Sigmoid colon (tissue), 7 donors: ENCODE results near the gene LPP. TPM values are rescaled to one million over a fixed set of nuclear protein-coding genes. Genes with fewer than 3 reads are reported as not detected.

Experiments
- DNase-seq: peaks from one replicate; pipeline ENCODE4 v3.0.0-alpha.2; 2019
- H3K27ac ChIP-seq, 4 donors: fragments of 200-600 bp; sonication (generic); one replicate each; pipeline ENCODE4 v1.5.1; 2016 to 2019; ENCODE audit warnings: mild to moderate bottlenecking in 1 of 4
- H3K27me3 ChIP-seq, 3 donors: fragments of 200-600 bp; sonication (generic); one replicate each; pipeline ENCODE4 v1.5.1; 2019; ENCODE audit warnings: mild to moderate bottlenecking in 1 of 3
- H3K36me3 ChIP-seq, 4 donors: fragments of 200-600 bp; sonication (generic); one replicate each; pipeline ENCODE4 v1.5.1; 2016 to 2019
- H3K4me1 ChIP-seq, 4 donors: fragments of 200-600 bp; sonication (generic); one replicate each; pipeline ENCODE4 v1.5.1; 2017 to 2019
- H3K4me3 ChIP-seq, 4 donors: fragments of 200-600 bp; sonication (generic); one replicate each; pipeline ENCODE4 v1.5.1; 2017 to 2019; ENCODE audit warnings: mild to moderate bottlenecking in 2 of 4, moderate library complexity in 1 of 4
- H3K9me3 ChIP-seq, 4 donors: fragments of 200-600 bp in 3 of 4; sonication (generic) in 3 of 4; one replicate each; pipeline versions ENCODE4 v1.5.1 to v1.6.1; 2013 to 2019
- EP300 ChIP-seq, 4 donors: sonication (generic); formaldehyde crosslinking; IDR thresholded peaks; one replicate each; pipeline ENCODE4 v1.6.1; 2017; ENCODE audit warnings: antibody characterized with exemption in 4 of 4
- POLR2A ChIP-seq, 2 donors: fragments of 450-650 bp; IDR thresholded peaks; one replicate each; pipeline ENCODE4 v1.6.1; 2016; ENCODE audit warnings: antibody characterized with exemption in 2 of 2, mild to moderate bottlenecking in 2 of 2, moderate library complexity in 2 of 2
- POLR2AphosphoS5 ChIP-seq, 4 donors: sonication (generic); formaldehyde crosslinking; IDR thresholded peaks; one replicate each; pipeline ENCODE4 v1.6.1; 2017; ENCODE audit warnings: antibody characterized with exemption in 4 of 4
- WGBS, 2 donors: extraction: QIAGEN DNeasy Blood & Tissue Kit; methylation state at CpG; one replicate each; pipeline ENCODE4 v1.1.7; 2013; 5-methylcytosine and 5-hydroxymethylcytosine counted together
- intact Hi-C: fragments of 100-400 bp; cut with DNase I; formaldehyde crosslinking; loops from one replicate; pipeline ENCODE4 v1.15.1; 2023
- polyA plus RNA-seq, 3 donors: library from polyadenylated mRNA; stranded (reverse); fragments of 200-250 nt; gene quantifications; one replicate each; pipeline ENCODE4 v1.2.3, GENCODE V29; 2013
- total RNA-seq, 4 donors: library from RNA; depleted of rRNA; stranded (reverse); fragments of >200 nt; gene quantifications; one replicate each; pipeline ENCODE4 v1.1.0, GENCODE V29; 2016
- TF ChIP-seq, protein P1 (sequence below), 4 experiments: fragments of 450-650 bp in 3 of 4; fragments of 200-600 bp in 1 of 4; IDR thresholded peaks; one replicate each; pipeline ENCODE4 v1.5.1; 2016 to 2019; ENCODE audit warnings: antibody characterized with exemption in 4 of 4, mild to moderate bottlenecking in 3 of 4, moderate library complexity in 2 of 4
- donor health status: healthy with polysubstance abuse.
- donor health status: Bipolar disorder and iron deficiency.
- donor health status: healthy.

LPP gene
- total and polyA plus RNA-seq, 7 donors: 5.3 to 1,773 (median 824) TPM

- Histone ChIP-seq H3K36me3 (peaks cover 0 to 7% (median 2%) of the 10 kb centered on the region in 4 donors), H3K9me3 (no peaks in the 10 kb centered on the region), H3K4me3 (no peak overlapping the region), H3K27ac (peak overlapping the region; percentile 75 to 94 (median 84)), H3K4me1 (peaks cover 0 to 95% (median 93%) of the 10 kb centered on the region in 4 donors), H3K27me3 (no peaks in the 10 kb centered on the region)
- 45 to 59% methylated on average over 11 of the region's 11 CpGs for WGBS, 2 donors
- intact Hi-C loops: no loop called here
- DNase-seq: no peak
- no peak for TF ChIP-seq POLR2A (IDR thresholded peaks at IDR 0.05)
- TF ChIP-seq POLR2AphosphoS5 (IDR thresholded peaks at IDR 0.05): peak in 3 of 4 donors; percentile 46 to 70 (median 66)
- TF ChIP-seq, protein P1, sequence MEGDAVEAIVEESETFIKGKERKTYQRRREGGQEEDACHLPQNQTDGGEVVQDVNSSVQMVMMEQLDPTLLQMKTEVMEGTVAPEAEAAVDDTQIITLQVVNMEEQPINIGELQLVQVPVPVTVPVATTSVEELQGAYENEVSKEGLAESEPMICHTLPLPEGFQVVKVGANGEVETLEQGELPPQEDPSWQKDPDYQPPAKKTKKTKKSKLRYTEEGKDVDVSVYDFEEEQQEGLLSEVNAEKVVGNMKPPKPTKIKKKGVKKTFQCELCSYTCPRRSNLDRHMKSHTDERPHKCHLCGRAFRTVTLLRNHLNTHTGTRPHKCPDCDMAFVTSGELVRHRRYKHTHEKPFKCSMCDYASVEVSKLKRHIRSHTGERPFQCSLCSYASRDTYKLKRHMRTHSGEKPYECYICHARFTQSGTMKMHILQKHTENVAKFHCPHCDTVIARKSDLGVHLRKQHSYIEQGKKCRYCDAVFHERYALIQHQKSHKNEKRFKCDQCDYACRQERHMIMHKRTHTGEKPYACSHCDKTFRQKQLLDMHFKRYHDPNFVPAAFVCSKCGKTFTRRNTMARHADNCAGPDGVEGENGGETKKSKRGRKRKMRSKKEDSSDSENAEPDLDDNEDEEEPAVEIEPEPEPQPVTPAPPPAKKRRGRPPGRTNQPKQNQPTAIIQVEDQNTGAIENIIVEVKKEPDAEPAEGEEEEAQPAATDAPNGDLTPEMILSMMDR (IDR thresholded peaks at IDR 0.05): no peak
- TF ChIP-seq EP300 (IDR thresholded peaks at IDR 0.05): peak in 3 of 4 donors; percentile 29 to 87 (median 64)
Observed at GRCh38 chr3:188294823-188295487, 141.0 kb downstream of the LPP start.

DNA sequence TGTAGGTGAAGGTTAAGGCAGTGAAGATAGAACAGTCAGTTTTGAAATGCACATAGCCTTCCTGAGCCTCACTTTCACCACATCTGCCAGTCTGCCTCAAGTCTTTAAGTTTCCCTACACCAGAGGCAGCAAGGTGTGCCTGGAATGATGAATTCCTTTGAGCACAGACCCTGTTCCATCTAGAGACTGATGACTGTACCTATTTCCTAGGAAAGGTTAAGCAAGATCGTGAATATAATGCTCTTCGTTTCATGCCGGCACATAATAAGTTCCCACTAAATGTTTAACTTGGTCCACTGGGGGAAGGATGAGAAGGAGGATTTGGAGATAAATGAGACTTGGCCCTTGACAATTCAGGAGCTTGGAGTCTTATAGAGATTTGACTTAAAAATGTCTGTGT lies 141.9 kb downstream of the LPP start:
- Histone ChIP-seq H3K27me3 (no peaks in the 10 kb centered on the region), H3K36me3 (no peaks in the 10 kb centered on the region), H3K9me3 (no peaks in the 10 kb centered on the region), H3K4me1 (peaks cover 0 to 93% (median 93%) of the 10 kb centered on the region in 4 donors), H3K27ac (peak overlapping the region; percentile 75 to 94 (median 84)), H3K4me3 (no peak overlapping the region)
- 96 to 99% methylated on average over 3 of the region's 3 CpGs for WGBS, 2 donors
- intact Hi-C loops: no loop called here
- no peak for TF ChIP-seq POLR2A (IDR thresholded peaks at IDR 0.05)
- no peak for TF ChIP-seq POLR2AphosphoS5 (IDR thresholded peaks at IDR 0.05)
- TF ChIP-seq, protein P1 (IDR thresholded peaks at IDR 0.05): no peak
- no peak for TF ChIP-seq EP300 (IDR thresholded peaks at IDR 0.05)
- DNase-seq: no peak

GRCh38 chr3:188296761-188297612 lies 143.0 kb downstream of the LPP start:
- no peak for DNase-seq
- WGBS, 2 donors: 38 to 64% methylated on average over 5 of the region's 5 CpGs
- no peak for TF ChIP-seq EP300 (IDR thresholded peaks at IDR 0.05)
- TF ChIP-seq POLR2AphosphoS5 (IDR thresholded peaks at IDR 0.05): peak in 3 of 4 donors; percentile 29 to 66 (median 41)
- TF ChIP-seq, protein P1 (IDR thresholded peaks at IDR 0.05): no peak
- intact Hi-C loops: no loop called here
- Histone ChIP-seq H3K4me1 (peaks cover 0 to 99% (median 92%) of the 10 kb centered on the region in 4 donors), H3K27ac (peak overlapping the region; percentile 75 to 94 (median 84)), H3K9me3 (no peaks in the 10 kb centered on the region), H3K27me3 (no peaks in the 10 kb centered on the region), H3K4me3 (no peak overlapping the region), H3K36me3 (no peaks in the 10 kb centered on the region)

GRCh38 chr3:188298585-188298984 lies 144.6 kb downstream of the LPP start:
- Histone ChIP-seq H3K27me3 (no peaks in the 10 kb centered on the region), H3K9me3 (no peaks in the 10 kb centered on the region), H3K4me3 (no peak overlapping the region), H3K4me1 (peaks cover 0 to 100% (median 93%) of the 10 kb centered on the region in 4 donors), H3K36me3 (no peaks in the 10 kb centered on the region), H3K27ac (peak overlapping the region; percentile 75 to 94 (median 84))
- DNase-seq: no peak
- TF ChIP-seq, protein P1 (IDR thresholded peaks at IDR 0.05): no peak
- no peak for TF ChIP-seq EP300 (IDR thresholded peaks at IDR 0.05)
- TF ChIP-seq POLR2AphosphoS5 (IDR thresholded peaks at IDR 0.05): no peak
- TF ChIP-seq POLR2A (IDR thresholded peaks at IDR 0.05): no peak
- WGBS, 2 donors: 35 to 46% methylated on average over 3 of the region's 3 CpGs
- intact Hi-C loops: no loop called here
